ENCODE measurements around the gene PLCB4. TPM values are rescaled to one million over a fixed set of nuclear protein-coding genes. Genes with fewer than 3 reads are reported as not detected.

Gene PLCB4
- total RNA-seq, 2 experiments from 2014 or later: not detected

DNA sequence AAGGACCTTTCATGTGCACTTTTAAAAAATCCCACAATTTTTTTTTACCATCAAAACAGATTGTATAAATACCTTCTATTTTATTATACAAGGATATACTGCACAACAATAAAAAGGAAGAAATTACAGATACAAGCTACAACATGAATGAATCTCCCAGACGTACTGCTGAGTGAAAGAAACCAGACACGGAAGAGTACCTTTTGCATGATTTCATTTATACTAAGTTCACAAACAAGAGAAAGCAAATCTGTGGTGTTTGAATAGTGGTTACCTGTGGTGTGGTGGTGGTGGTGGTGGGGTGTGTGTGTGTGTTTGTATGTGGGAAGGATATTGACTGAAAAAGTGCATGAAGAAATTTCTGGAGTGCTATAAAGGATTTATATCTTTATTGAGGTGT is 6.8 kb upstream of the PLCB4 start:
- BruUV-seq (replicated peaks): no TSS peak
- no peak for TF ChIP-seq EZH2phosphoT487 (IDR thresholded peaks at IDR 0.05; ENCODE audit: borderline replicate concordance, low read depth, low read length)
- TF ChIP-seq, protein P1, sequence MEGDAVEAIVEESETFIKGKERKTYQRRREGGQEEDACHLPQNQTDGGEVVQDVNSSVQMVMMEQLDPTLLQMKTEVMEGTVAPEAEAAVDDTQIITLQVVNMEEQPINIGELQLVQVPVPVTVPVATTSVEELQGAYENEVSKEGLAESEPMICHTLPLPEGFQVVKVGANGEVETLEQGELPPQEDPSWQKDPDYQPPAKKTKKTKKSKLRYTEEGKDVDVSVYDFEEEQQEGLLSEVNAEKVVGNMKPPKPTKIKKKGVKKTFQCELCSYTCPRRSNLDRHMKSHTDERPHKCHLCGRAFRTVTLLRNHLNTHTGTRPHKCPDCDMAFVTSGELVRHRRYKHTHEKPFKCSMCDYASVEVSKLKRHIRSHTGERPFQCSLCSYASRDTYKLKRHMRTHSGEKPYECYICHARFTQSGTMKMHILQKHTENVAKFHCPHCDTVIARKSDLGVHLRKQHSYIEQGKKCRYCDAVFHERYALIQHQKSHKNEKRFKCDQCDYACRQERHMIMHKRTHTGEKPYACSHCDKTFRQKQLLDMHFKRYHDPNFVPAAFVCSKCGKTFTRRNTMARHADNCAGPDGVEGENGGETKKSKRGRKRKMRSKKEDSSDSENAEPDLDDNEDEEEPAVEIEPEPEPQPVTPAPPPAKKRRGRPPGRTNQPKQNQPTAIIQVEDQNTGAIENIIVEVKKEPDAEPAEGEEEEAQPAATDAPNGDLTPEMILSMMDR (conservative IDR thresholded peaks at IDR 0.05; ENCODE audit: low read length): no peak
- H3K9me2 ChIP-seq (ENCODE audit: insufficient read depth, low read length): no peaks in the 10 kb centered on the region
- no peak for DNase-seq (ENCODE audit: low spot score)
- ChIA-PET CTCF (ENCODE audit: unreplicated experiment) (no interaction called here), POLR2A (no interaction called here)
- no peaks in the 10 kb centered on the region for H3K36me3 ChIP-seq (ENCODE audit: insufficient read depth, low read length)
- no peak overlapping the region for H3K4me2 ChIP-seq (ENCODE audit: low read length)
- no peaks in the 10 kb centered on the region for H3K9me3 ChIP-seq (ENCODE audit: low read length)
- H3K79me2 ChIP-seq (ENCODE audit: insufficient read depth, low read depth, low read length): no peaks in the 10 kb centered on the region
- H3K4me3 ChIP-seq (ENCODE audit: low read depth, low read length, poor library complexity, severe bottlenecking): no peak overlapping the region
- H2AFZ ChIP-seq (ENCODE audit: low read length): no peak overlapping the region
- intact Hi-C loops (cut with micrococcal nuclease; ENCODE audit: unreplicated experiment): no loop called here
- H3K27ac ChIP-seq (ENCODE audit: low read depth, low read length, poor library complexity, severe bottlenecking): no peak overlapping the region
- H4K20me1 ChIP-seq (ENCODE audit: insufficient read depth, low read length): no peaks in the 10 kb centered on the region
- no peaks in the 10 kb centered on the region for H3K4me1 ChIP-seq (ENCODE audit: insufficient read depth, low read length, poor library complexity, severe bottlenecking)

DNA sequence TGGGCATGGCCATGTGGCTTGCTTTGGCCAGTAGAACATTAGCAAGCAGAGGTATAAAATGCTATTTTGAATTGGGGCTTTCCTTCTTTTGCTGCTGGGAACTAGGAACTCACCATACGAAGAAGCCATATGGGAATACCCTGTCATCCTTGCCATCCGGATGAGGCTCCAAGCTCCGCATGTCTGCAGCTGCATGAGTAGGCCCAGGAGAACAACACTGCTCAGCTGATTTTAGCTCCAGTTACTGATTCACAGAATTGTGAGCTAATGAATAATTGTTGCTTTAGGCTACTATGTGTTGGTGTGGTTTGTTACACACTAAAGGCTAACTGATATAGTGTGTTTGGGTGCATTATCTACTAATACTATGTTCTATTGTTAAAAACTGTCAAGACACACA is 2.7 kb upstream of the PLCB4 start:
- BruUV-seq (replicated peaks): no TSS peak
- Histone ChIP-seq H3K36me3 (ENCODE audit: insufficient read depth, low read length) (no peaks in the 10 kb centered on the region), H3K4me3 (ENCODE audit: low read depth, low read length, poor library complexity, severe bottlenecking) (no peak overlapping the region), H3K9me2 (ENCODE audit: insufficient read depth, low read length) (no peaks in the 10 kb centered on the region), H4K20me1 (ENCODE audit: insufficient read depth, low read length) (no peaks in the 10 kb centered on the region), H3K4me1 (ENCODE audit: insufficient read depth, low read length, poor library complexity, severe bottlenecking) (no peaks in the 10 kb centered on the region), H3K9me3 (ENCODE audit: low read length) (no peaks in the 10 kb centered on the region), H3K27ac (ENCODE audit: low read depth, low read length, poor library complexity, severe bottlenecking) (no peak overlapping the region), H2AFZ (ENCODE audit: low read length) (no peak overlapping the region), H3K79me2 (ENCODE audit: insufficient read depth, low read depth, low read length) (no peaks in the 10 kb centered on the region), H3K4me2 (ENCODE audit: low read length) (no peak overlapping the region)
- intact Hi-C loops (cut with micrococcal nuclease; ENCODE audit: unreplicated experiment): no loop called here
- TF ChIP-seq EZH2phosphoT487 (IDR thresholded peaks at IDR 0.05; ENCODE audit: borderline replicate concordance, low read depth, low read length): no peak
- TF ChIP-seq, protein P1 (conservative IDR thresholded peaks at IDR 0.05; ENCODE audit: low read length): no peak
- ChIA-PET POLR2A (no interaction called here), CTCF (ENCODE audit: unreplicated experiment) (no interaction called here)
- no peak for DNase-seq (ENCODE audit: low spot score)

DNA sequence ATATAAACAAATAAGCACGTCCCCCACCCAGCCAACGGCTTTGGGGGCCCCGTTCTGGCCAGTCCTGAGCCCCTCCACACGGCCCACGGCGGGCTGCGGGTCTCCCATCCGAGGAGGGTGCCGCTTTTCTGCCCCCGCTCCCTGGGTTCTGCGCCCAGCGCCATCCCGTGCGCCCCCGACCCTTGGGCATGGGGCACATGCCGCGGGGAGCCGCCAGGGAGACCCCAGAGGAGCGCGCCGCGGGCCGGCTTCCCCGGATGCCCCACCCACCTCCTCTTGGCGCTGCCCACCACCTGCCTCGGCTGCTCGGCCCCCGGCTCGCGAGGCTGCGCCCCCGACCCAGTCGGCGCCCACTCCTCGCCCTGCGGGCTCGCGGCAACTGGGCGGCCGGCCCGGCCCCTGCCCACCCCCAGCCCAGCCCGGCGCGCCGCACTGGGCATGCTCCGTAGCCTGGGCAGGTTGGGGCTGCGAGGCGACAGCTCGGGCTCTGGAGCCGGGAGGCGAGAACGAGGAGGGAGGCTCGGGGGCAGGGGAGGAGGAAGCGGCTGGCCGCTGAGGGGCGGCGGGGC is 570 bp upstream of the PLCB4 start:
- intact Hi-C loops (cut with micrococcal nuclease; ENCODE audit: unreplicated experiment): no loop called here
- Histone ChIP-seq H3K79me2 (ENCODE audit: insufficient read depth, low read depth, low read length) (no peaks in the 10 kb centered on the region), H3K4me2 (ENCODE audit: low read length) (no peak overlapping the region), H3K4me1 (ENCODE audit: insufficient read depth, low read length, poor library complexity, severe bottlenecking) (no peaks in the 10 kb centered on the region), H3K9me2 (ENCODE audit: insufficient read depth, low read length) (no peaks in the 10 kb centered on the region), H4K20me1 (ENCODE audit: insufficient read depth, low read length) (no peaks in the 10 kb centered on the region), H3K9me3 (ENCODE audit: low read length) (no peaks in the 10 kb centered on the region), H3K27ac (ENCODE audit: low read depth, low read length, poor library complexity, severe bottlenecking) (no peak overlapping the region), H2AFZ (ENCODE audit: low read length) (no peak overlapping the region), H3K36me3 (ENCODE audit: insufficient read depth, low read length) (no peaks in the 10 kb centered on the region), H3K4me3 (ENCODE audit: low read depth, low read length, poor library complexity, severe bottlenecking) (no peak overlapping the region)
- TF ChIP-seq EZH2phosphoT487 (IDR thresholded peaks at IDR 0.05; ENCODE audit: borderline replicate concordance, low read depth, low read length): no peak
- no TSS peak for BruUV-seq (replicated peaks)
- CTCF ChIA-PET (ENCODE audit: unreplicated experiment): no interaction called here
- POLR2A ChIA-PET: no interaction called here
- DNase-seq (ENCODE audit: low spot score): no peak

All from OCI-LY7 (cell line).